ENCODE data around the gene PAPOLA.

GRCh38 chr14:96599076-96599475 lies 96.9 kb downstream of the PAPOLA start:
- TF ChIP-seq, protein P1, sequence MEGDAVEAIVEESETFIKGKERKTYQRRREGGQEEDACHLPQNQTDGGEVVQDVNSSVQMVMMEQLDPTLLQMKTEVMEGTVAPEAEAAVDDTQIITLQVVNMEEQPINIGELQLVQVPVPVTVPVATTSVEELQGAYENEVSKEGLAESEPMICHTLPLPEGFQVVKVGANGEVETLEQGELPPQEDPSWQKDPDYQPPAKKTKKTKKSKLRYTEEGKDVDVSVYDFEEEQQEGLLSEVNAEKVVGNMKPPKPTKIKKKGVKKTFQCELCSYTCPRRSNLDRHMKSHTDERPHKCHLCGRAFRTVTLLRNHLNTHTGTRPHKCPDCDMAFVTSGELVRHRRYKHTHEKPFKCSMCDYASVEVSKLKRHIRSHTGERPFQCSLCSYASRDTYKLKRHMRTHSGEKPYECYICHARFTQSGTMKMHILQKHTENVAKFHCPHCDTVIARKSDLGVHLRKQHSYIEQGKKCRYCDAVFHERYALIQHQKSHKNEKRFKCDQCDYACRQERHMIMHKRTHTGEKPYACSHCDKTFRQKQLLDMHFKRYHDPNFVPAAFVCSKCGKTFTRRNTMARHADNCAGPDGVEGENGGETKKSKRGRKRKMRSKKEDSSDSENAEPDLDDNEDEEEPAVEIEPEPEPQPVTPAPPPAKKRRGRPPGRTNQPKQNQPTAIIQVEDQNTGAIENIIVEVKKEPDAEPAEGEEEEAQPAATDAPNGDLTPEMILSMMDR (IDR thresholded peaks at IDR 0.05) = no peak
- TF ChIP-seq POLR2A (IDR thresholded peaks at IDR 0.05) = no peak
